Epithelial cell of proximal tubule (primary cell): ENCODE measurements around the gene NTMT2. TPM values are rescaled to one million over a fixed set of nuclear protein-coding genes. Genes with fewer than 3 reads are reported as not detected.

Experiments
- DNase-seq: peaks from one replicate; pipeline ENCODE4 v3.0.0-alpha.2; 2011; ENCODE audit warnings: low read depth
- H3K4me3 ChIP-seq: 2 replicates; pipeline ENCODE4 v1.5.1; 2011; ENCODE audit warnings: low read depth, mild to moderate bottlenecking, low read length
- CTCF ChIP-seq: conservative IDR thresholded peaks from 2 replicates; pipeline ENCODE4 v1.5.1; 2012; ENCODE audit warnings: low read depth, mild to moderate bottlenecking, low read length
- total RNA-seq: library from RNA; depleted of rRNA; stranded (reverse); fragments of >200 nt; gene quantifications from 2 replicates; pipeline ENCODE4 v1.2.3, GENCODE V29; 2015

Gene NTMT2
- total RNA-seq, 1 donor from 2014 or later: not detected

GRCh38 chr1:170196490-170197236, 50.9 kb downstream of the NTMT2 start:
- H3K4me3 ChIP-seq: no peak overlapping the region
- no peak for DNase-seq
- TF ChIP-seq CTCF: no peak

GRCh38 chr1:170198090-170198489, 52.3 kb downstream of the NTMT2 start:
- DNase-seq: no peak
- TF ChIP-seq CTCF: no peak
- no peak overlapping the region for H3K4me3 ChIP-seq

GRCh38 chr1:170198584-170198983, 52.8 kb downstream of the NTMT2 start:
- no peak for TF ChIP-seq CTCF
- DNase-seq: no peak
- no peak overlapping the region for H3K4me3 ChIP-seq

- DNase-seq: no peak
- no peak for TF ChIP-seq CTCF
- H3K4me3 ChIP-seq: no peak overlapping the region
These were observed 54.4 kb downstream of the NTMT2 start for GRCh38 chr1:170200161-170200560.

- no peak for DNase-seq
- no peak for TF ChIP-seq CTCF
- no peak overlapping the region for H3K4me3 ChIP-seq
These were observed 55.0 kb downstream of the NTMT2 start for GRCh38 chr1:170200621-170201397.

GRCh38 chr1:170203693-170204092, 57.9 kb downstream of the NTMT2 start:
- no peak overlapping the region for H3K4me3 ChIP-seq
- no peak for TF ChIP-seq CTCF
- no peak for DNase-seq
